ENCODE data around the gene PLCD3. TPM values are rescaled to one million over a fixed set of nuclear protein-coding genes. Genes with fewer than 3 reads are reported as not detected.

PLCD3 gene
- total and polyA plus RNA-seq, 2 of the 4 experiments (the other 2 are of a cell fraction), result 5.6 to 36.6 TPM

GRCh38 chr17:45146890-45147580 lies 14.7 kb upstream of the PLCD3 start:
- peak overlapping the region; percentile 99 for H3K23ac ChIP-seq (ENCODE audit: low read depth, low read length)
- H3K27ac ChIP-seq (ENCODE audit: insufficient read depth, low read length), result peak overlapping the region; percentile 90
- H4K8ac ChIP-seq (ENCODE audit: low read depth in 2 of 2, low read length in 2 of 2), result peak overlapping the region; percentile 77 to 96
- ATAC-seq (ENCODE audit: low read depth), result peak; percentile 3
- H3K14ac ChIP-seq (replicated peaks; ENCODE audit: low read depth, low read length), result peak overlapping the region; percentile 99
- no peaks in the 10 kb centered on the region for H3K27me3 ChIP-seq (ENCODE audit: control insufficient read depth, insufficient read depth, low read length)
- ChIA-PET CTCF (interaction anchor here (1.0 to 2.1 kb wide), 2 partner anchors 12 kb away, joined by 4 to 10 read pairs; partner anchors contain the start of gene ACBD4), POLR2A (ENCODE audit: unreplicated experiment) (interaction anchor here (2.7 to 4.9 kb wide), 3 partner anchors 11 to 14 kb away, joined by 12 to 53 read pairs (median 33); partner anchors contain the start of genes ACBD4 and HEXIM2)
- peak overlapping the region; percentile 91 for H3K9ac ChIP-seq (ENCODE audit: low read depth, low read length)
- H3K36me3 ChIP-seq (ENCODE audit: control insufficient read depth, insufficient read depth, low read length), result 0 out of 2 replicates have a peak, but pooled peaks cover 2% of the 10 kb centered on the region
- H2AFZ ChIP-seq (replicated peaks; ENCODE audit: low read length, poor library complexity), result peak overlapping the region; percentile 84
- H2AK5ac ChIP-seq (ENCODE audit: low read depth, low read length), result peak overlapping the region; percentile 93
- peaks cover 18% of the 10 kb centered on the region for H3K9me1 ChIP-seq (ENCODE audit: insufficient read depth, low read length)
- peak; percentile 82 for DNase-seq
- in situ Hi-C loops (cut with MboI; ENCODE audit: low sequenced_read_pairs) (no loop called here), dilution Hi-C loops (cut with HindIII; ENCODE audit: low sequenced_read_pairs, unreplicated experiment) (no loop called here), intact Hi-C loops (cut with micrococcal nuclease) (no loop called here)
- peak overlapping the region; percentile 16; the same call in 2 of the 3 replicates for H2BK15ac ChIP-seq (ENCODE audit: low read depth, low read length)
- peak overlapping the region; percentile 84 for H3K18ac ChIP-seq (ENCODE audit: low read depth, low read length)
- 4% methylated on average over 5 of the region's 29 CpGs; no CpG with 5 or more reads in 1 of the 2 experiments for WGBS, 2 experiments (ENCODE audit: extremely low coverage in 2 of 2, insufficient read length in 1 of 2)
- H3K4me2 ChIP-seq (ENCODE audit: low read depth, low read length), result peak overlapping the region; percentile 74
- H4K91ac ChIP-seq (ENCODE audit: insufficient read depth, low read depth, low read length), result peak overlapping the region; percentile 96
- peak overlapping the region; percentile 93 for H3K56ac ChIP-seq (ENCODE audit: extremely low read depth, insufficient read depth, low read length)
- BruUV-seq (replicated peaks), result no TSS peak
- no peaks in the 10 kb centered on the region for H3K9me3 ChIP-seq (ENCODE audit: control insufficient read depth, insufficient read depth, low read length)
- H2BK5ac ChIP-seq (ENCODE audit: low read depth, low read length, poor library complexity, severe bottlenecking), result peak overlapping the region; percentile 93
- peak; percentile 81 for TF ChIP-seq USF2 (IDR thresholded peaks at IDR 0.05; ENCODE audit: low read depth, low read length)
- peak; percentile 95 for TF ChIP-seq BHLHE40 (IDR thresholded peaks at IDR 0.05; ENCODE audit: low read depth, low read length)
- TF ChIP-seq, protein P1, sequence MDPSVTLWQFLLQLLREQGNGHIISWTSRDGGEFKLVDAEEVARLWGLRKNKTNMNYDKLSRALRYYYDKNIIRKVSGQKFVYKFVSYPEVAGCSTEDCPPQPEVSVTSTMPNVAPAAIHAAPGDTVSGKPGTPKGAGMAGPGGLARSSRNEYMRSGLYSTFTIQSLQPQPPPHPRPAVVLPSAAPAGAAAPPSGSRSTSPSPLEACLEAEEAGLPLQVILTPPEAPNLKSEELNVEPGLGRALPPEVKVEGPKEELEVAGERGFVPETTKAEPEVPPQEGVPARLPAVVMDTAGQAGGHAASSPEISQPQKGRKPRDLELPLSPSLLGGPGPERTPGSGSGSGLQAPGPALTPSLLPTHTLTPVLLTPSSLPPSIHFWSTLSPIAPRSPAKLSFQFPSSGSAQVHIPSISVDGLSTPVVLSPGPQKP (IDR thresholded peaks at IDR 0.05; ENCODE audit: borderline replicate concordance, low read depth, low read length), result no peak
- H3K4me1 ChIP-seq (ENCODE audit: control insufficient read depth, insufficient read depth, low read length), result peaks cover 19% of the 10 kb centered on the region
- H2BK120ac ChIP-seq (ENCODE audit: low read depth, low read length), result peak overlapping the region; percentile 94
- H3K4ac ChIP-seq (ENCODE audit: low read depth, low read length), result peak overlapping the region; percentile 99
- peak overlapping the region; percentile 68 for H2BK20ac ChIP-seq (ENCODE audit: low read depth, low read length)
- peaks cover 7 to 46% of the 10 kb centered on the region in 2 experiments; a peak in 2 of 4 replicates for H3K79me1 ChIP-seq (ENCODE audit: low read depth in 1 of 2, low read length in 2 of 2)
- H2AK9ac ChIP-seq (replicated peaks; ENCODE audit: low read depth, low read length, poor library complexity), result peak overlapping the region; percentile 95
- peak overlapping the region; percentile 96 for H4K5ac ChIP-seq (ENCODE audit: low read depth, low read length)
- peak overlapping the region; percentile 56 for H3K4me3 ChIP-seq (ENCODE audit: insufficient read depth, low read depth, low read length)
- peaks cover 37% of the 10 kb centered on the region for H4K20me1 ChIP-seq (ENCODE audit: insufficient read depth, low read length)
